Right hindlimb (tissue), 1 donor: ENCODE results near the gene OR5H14.
"Not testable (repeated sequence)": the region's sequence is repeated elsewhere in the genome, so short reads cannot be mapped to it uniquely, and the experiment has no call there.

Source experiments
- DNase-seq: peaks from one replicate; pipeline ENCODE4 v3.0.0-alpha.2; 2018

Gene OR5H14

DNA sequence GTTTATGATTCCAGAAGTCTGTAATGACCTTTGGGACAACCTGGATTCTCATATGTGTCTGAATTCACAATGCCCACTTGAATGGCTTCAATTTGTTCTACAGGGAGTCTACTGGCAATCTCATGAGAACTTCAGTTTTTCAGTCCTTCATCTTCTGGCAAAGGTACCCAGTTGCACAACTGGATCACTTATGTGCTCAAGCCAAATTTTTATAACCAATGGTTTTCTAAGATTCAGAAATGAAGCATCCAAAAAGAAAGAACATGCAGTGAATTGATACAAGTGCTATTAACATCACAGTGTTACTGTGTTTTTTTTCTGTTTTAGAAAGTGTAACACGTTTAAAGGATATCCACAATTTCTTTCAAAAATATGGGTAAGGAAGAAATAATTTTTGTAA lies at the start of gene OR5H14:
OR5H14 (plus strand) TSS at position 301 of the 400 bp plus-strand sequence. CDS start 1,907 bp downstream, outside the sequence.
- DNase-seq, result no peak

DNA sequence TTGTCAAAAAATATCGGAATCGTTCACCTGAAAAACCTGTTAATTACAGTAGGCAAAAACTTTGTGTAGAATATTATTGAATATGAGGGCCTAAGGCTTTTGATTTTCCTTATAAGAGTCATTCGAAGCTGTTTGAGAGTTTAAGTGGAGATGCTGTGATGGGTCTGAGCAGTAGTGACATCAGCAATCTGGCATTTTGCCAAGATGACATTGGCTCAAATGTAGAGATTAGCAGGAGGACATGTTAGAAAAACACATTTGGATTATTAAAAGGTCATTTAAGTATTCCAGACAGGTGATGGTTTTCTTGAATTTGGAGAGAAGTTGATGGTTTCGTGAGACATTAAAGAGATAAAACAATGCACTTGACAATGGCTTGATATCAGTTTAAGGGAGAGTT lies 47.4 kb upstream of the OR5H14 start:
- DNase-seq, result no peak

DNA sequence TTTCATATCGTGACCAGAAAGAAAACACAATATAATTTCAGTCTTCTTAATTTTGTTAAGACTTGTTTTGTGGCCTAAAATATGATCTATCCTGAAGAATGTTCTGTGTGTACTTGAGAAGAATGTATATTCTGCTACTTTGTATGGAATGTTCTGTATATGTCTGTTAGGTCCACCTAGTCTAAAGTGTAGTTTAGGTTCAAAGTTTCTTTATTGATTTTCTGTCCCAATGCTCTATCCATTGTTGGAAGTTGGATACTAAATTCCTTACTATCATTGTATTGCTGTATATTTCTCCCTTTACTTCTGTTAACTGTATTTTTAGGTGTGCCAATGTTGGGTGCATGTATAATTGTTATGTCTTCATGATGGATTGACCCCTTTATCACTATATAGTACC lies 39.1 kb upstream of the OR5H14 start:
- DNase-seq, result no peak

DNA sequence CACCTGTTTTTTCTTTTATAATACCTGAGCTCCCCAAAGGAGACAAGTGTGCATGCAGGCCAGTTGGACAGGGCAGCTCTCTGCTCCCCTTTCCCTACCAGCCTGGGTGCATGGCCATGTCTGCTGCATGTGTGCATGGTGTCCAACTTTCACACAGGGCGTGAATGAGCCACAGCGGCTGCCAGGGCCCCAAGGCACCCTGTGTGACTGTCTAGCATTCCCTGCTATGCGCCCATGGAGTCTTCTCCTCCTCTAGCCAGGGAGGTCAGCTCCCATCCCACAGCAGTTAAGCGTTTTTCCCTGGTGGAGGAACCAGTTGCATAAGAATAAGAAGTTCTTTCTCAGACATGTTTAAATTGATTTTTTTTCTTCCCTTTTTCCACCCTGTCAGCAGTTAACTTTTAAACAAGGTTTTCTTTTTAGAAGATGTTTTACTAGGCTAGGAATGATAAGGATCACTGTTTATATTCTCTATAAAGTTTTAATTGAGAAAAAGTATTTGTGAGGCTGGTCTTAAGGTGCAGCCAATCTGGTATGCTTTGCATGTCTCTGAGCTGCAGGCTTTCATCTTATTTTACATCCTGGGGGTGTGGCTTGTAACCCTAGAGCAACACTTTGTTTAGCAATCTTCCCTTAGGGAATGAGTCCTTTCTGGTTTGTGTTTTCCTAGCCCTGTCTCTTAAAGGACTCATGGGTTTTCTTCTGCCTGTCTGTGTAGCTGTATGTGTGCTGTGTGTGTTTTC lies 37.3 kb upstream of the OR5H14 start:
- no peak for DNase-seq

DNA sequence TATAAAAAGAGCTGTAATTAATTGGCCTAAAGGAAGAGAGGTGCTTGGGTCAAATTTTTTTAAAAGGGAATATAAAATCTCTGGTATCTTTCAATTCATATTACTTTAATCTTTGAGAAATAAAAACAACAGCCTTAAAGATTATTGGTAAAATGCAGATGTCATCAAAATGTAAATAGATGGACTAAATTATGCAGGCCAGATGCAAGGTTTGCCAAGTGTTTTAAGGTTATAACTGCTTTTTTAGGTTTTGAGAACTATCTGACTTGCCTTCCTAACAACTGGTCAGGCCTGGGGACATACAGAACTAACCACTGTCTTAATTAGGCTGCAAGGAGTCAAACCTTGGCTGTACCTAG lies 36.8 kb upstream of the OR5H14 start:
- no peak for DNase-seq

DNA sequence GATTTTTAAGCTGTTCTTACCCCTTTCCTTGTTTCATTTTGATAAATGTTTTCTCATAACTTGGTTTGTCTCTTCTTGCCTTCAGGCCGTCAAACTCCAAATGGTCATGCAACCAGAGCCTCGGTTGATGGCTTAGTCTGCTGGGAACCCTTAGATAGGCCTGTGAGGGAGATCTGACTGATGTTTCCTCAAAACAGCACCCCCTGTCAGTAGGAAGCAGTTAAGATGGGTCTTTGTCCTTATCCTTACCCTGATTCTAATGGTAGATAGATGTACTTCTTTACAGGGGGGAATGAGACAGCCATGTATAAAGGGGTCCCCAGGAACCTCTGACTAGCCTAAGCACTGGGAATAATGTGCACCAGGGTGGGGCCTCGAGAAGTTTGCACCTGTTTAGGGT lies 33.0 kb upstream of the OR5H14 start:
- no peak for DNase-seq

DNA sequence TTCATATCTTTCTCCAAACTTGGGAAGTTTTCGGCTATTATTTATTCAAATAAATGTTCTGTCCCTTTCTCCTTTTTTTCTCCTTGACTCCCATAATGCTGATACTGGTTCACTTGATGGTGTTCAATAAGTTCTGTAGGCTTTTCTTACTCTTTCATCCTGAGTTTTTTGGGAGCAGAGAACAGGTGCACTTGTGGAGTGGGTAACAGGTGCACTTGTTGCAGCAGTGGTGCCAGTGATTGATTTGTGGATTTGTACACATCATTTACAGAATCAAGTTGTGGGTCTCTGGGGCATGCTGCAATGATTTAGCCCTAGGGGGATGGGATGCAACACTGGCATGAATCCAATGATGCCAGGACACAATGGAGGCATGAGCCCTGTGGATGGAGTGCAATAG lies 31.6 kb upstream of the OR5H14 start:
- DNase-seq, result no peak

DNA sequence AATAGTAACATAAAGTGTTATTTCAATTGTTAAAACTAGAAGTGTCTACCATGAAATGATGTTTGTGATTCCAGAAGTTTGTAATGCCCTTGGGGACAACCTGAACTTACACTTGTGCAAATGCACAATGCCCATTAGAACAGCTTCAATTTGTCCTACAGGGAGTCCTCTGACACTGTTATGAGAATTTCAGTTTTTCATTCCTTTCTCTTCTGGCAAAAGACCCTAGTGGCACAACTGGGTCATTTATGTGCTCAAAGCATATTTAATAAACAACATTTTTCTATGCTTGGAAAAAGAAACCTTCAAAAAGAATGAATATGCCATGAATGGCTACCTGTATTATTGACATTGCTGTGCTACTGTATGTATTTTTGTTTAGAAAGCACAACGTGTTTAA lies 16.9 kb upstream of the OR5H14 start, which contains the start of gene OR5H1:
OR5H1 (plus strand) TSS at position 301 of the 400 bp plus-strand sequence. CDS start 1,977 bp downstream, outside the sequence.
- no peak for DNase-seq

DNA sequence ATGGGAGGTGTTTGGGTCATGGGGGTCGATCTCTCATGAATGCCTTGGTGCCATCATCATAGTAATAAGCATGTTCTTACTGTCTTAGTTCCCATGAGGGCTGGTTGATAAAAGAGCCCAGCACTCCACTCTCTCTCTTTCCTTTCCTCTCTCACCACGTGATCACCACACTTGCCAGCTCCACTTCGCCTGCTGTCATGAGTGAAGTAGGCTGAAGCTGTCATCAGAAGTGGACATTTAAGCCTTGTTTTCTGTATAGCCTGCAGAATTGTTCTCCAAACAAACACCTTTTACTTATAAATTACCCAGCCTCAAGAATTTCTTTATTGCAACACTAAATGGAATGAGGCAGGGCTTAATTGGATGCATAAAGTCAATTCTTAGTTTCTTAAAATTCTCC lies 10.6 kb upstream of the OR5H14 start:
- DNase-seq, result no peak

DNA sequence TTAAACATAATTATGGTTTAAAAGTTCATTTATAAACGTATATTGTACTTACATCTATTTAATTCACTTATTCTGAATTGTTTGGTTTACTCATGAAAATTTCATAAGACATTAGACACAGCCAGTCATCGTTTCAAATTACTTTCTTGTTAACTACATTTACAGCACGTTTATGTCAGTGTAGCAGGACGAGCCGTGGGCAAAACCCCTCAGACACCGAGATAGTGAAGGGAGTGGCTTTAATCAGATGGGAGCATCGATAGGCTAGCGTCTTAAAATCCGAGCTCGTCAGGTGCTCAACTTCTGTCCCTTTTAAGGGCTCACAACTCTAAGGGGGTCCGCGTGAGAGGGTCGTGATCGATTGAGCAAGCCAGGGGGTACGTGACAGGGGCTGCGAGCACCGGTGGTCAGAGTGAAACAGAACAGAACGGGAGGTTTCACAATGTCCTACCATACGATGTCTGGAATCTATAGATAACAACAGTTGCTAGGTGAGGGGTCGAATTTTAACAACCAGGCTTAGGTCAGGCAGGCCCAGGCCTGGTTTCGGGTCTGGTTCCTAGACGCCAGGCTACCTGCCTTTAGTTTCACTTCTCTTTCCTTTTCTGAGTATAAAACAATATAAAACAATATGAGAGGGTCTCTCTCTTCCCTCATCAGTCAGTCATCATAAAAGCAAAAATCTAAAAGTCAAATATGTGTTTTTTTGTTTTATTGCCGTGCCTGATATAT lies 9.3 kb upstream of the OR5H14 start:
- not testable (repeated sequence) for DNase-seq

DNA sequence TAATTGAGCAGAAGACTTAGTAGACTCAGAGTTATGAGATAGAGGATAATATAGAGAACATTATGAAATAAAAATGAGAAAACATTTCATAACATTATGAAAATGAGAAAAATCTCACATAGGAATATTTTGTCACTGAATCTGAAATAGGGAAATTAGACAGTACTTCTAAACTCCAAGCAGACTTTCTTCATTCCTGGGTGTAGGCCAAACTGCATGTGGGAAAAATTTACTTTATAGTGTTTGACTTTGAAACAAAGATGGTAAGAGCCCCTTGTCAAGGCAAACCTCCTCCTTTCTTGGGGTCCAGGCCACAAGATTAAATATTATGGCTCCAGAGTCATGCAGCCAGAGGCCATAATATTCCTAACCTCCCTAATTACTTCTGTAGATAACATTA lies 6.7 kb upstream of the OR5H14 start:
- DNase-seq, result no peak

DNA sequence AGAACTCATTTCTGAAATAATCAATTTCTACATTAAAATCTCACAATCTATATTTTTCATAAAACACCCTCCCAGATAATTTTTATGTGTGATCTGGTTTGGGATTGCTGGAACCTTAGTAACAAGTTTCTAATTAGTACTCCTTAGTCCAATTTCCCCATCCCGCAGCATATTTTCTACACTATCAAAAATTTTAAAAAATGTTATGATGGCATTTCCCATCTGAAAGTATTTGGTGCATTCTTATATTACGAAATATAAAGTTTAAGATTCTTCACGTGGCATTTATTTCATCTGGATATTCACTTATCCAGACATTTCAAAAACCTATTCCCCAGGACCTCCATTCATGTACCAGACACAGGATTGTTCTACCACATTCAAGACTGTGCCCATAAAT lies 1.5 kb downstream of the OR5H14 start:
- no peak for DNase-seq

DNA sequence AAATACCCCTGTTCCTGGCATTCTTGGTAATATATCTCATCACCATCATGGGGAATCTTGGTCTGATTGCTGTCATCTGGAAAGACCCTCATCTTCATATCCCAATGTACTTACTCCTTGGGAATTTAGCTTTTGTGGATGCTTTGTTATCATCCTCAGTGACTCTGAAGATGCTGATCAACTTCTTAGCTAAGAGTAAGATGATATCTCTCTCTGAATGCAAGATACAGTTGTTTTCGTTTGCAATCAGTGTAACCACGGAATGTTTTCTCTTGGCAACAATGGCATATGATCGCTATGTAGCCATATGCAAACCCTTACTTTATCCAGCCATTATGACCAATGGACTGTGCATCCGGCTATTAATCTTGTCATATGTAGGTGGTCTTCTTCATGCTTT lies 2.2 kb downstream of the OR5H14 start:
- DNase-seq, result not testable (repeated sequence)

DNA sequence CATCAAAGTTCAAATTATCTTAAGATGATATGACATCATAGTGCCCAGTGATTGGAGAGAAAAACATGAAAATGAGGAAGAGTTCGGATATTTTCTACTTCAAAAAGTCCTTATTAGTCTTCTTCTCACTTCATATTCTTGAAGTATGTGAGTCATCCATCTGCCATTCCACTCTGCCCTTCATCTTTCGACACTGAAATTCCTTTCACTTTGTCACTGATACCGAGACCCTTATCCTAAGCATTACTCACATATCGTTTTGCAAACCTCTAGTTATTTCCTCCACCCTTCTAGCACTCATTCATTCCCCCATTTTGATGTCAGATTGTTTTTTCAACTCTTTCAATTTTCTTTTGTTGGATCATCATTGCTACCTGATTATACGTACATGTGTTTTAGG lies 4.0 kb downstream of the OR5H14 start:
- DNase-seq, result no peak

DNA sequence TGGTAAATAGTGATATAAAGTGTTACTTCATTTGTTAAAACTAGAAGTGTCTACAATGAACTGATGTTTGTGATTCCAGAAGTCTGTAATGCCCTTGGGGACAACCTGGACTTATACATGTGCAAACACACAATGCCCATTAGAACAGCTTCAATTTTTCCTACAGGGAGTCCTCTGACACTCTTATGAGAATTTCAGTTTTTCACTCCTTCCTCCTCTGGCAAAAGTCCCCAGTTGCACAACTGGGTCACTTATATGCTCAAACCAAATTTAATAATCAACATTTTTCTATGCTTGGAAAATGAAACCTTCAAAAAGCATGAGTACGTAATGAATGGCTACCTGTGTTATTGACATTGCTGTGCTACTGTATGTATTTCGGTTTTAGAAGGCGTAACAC lies 19.1 kb downstream of the OR5H14 start, which contains the start of gene OR5H15:
OR5H15 (plus strand) TSS at position 301 of the 400 bp plus-strand sequence. CDS start 2,004 bp downstream, outside the sequence.
- DNase-seq, result no peak

DNA sequence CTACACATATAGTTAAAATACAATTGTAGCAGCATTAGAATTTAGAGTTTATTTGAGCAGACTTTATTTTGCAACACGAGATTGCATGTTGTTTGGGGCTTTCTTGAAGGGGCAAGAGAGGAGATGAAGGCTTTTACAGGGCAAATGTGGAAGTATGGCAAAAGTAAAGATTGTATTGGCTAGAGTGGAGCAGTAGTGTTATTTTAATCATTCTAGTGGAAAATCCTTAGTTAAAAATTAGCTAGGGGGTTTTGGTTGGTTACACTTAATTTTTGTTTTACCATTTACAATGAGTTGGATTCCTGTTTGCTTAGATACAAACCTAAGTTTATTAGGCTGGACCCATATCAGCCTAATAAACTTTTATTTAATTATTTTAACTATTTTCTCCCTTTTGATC lies 23.8 kb downstream of the OR5H14 start:
- DNase-seq, result no peak

DNA sequence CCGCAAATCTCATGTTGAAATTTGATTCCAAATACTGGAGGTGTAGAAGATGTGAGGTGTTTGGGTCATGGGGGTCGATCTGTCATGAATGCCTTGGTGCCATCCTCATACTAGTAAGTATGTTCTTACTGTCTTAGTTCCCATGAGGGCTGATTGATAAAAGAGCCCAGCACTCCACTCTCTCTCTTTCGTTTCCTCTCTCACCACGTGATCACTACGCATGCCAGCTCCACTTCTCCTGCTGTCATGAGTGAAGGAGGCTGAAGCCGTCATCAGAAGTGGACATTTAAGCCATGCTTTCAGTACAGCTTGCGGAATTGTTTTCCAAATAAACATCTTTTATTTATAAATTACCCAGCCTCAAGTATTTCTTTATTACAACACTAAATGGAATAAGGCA lies 25.3 kb downstream of the OR5H14 start:
- DNase-seq, result no peak

DNA sequence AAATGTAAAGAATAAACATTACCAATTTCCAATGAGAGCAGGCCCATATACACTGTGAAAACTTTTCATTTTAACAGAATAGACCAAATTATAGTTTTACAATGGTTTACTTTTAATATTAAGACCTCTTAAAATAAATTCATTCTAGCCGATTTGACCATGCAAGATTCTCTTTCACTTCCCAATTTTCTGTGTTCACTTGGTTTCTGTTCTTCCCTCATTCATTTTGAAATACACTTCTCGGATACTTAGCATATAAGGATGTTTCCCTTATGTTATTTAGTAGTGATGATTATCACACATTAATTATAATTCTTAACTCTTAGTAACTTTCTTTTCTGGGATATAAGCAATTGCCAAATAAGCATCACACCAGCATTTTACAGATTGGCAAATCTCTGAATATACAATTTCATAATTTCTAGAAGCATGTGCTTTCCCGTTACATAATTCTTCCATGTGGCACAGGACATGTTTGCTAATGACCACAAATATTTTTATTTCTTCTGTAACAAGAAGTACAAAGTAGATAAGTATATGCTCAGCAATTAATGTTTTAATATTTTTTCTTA lies 33.1 kb downstream of the OR5H14 start:
- DNase-seq, result no peak

DNA sequence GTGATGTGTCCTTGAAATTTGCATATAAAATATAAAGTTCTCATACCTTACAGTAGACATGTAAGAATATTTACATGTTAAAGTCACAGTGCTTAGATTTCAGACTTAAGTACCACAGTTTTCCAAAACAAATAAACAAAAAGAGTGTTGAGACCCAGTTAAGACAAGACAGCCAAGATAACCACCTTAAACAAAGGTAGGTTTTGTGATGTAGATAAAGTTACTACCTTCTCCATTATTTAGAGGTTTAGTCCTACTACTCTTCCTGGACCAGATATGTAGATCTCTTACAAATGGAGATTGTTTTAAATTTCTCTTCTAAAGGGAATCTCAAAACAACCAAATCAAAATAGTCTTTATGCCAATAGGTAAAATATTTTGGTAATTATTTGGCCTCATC lies 34.9 kb downstream of the OR5H14 start:
- no peak for DNase-seq

DNA sequence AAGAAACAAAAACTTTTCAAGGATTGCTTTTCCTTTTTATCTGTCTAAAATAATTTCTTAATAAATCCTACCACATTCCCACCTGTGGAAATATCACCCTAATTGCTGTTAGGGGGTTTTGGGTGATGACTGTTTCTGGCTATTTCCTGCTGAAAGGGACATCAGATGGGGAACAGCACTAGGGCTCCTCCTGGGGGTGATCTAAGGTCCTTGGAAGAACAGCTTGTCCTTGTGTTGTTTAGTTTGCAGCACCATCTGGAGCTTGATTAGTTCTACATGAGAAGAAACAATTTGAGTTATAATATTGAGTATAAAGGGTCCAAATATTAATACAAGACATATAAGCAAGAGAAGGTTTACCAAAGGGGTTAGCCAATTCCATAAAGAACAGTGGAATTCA lies 37.9 kb downstream of the OR5H14 start:
- DNase-seq, result no peak

DNA sequence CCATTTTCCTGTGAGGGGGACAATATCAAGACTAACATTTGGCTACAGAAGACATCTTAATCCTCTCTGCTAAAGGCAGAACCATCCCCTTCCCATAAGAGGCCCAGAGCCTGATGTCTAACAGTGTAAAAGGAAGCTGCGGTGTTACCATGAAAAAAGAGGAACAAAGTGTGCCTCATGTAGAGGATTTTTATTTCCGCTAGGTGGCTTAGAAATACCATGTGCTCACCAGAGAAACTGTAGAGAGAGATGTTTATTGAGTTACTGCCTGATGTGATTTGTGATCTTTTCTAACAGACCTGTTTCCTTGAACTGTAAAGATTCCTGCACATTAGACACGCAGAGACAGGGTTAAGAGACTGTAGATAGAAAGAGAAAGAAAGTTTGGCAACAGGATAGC lies 41.3 kb downstream of the OR5H14 start:
- no peak for DNase-seq

DNA sequence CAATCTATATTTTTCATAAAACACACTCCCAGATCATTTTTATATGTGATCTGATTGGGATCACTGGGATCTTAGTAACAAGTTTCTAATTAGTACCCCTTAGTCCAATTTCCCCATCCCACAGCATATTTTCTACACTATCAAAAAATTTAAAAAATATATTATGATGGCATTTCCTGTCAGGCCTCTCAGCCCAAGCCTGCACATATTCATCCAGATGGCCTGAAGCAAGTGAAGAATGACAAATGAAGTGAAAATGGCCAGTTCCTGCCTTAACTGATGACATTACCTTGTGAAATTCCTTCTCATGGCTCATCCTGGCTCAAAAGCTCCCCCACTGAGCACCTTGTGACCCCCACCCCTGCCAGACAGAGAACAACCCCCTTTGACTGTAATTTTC lies 43.6 kb downstream of the OR5H14 start:
- DNase-seq, result not testable (repeated sequence)

DNA sequence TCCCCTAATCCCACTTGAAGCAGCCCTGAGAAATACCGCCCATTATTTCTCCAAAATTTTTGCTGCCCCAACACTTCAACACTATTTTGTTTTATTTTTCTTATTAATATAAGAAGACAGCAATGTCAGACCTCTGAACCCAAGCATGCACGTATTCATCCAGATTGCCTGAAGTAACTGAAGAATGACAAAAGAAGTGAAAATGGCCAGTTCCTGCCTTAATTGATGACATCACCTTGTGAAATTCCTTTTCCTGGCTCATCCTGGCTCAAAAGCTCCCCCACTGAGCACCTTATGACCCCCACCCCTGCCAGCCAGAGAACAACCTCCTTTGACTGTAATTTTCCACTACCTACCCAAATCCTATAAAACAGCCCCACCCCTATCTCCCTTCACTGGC lies 49.0 kb downstream of the OR5H14 start:
- not testable (repeated sequence) for DNase-seq

DNA sequence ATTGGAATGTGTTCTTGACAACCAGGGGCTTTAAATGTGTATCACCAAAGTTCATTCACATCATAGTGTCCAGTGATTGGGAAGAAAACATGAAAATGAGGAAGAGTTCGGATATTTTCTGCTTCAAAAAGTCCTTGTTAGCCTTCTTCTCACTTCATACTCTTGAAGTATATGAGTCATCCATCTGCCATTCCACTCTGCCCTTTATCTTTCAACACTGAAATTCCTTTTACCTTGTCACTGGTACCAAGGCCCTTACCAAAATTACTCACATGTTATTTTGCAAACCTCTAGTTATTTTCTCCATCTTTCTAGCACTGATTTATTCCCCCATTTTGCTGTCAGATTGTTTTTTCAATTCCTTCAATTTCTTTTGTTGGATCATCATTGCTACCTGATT lies 51.7 kb downstream of the OR5H14 start:
- DNase-seq, result no peak
